Mesodermal cell (in vitro differentiated cells): Measurements from ENCODE around the gene CAPN14.

Source experiments
- H3K27ac ChIP-seq: 2 replicates; pipeline ENCODE4 v1.7.0; 2013; ENCODE audit warnings: mild to moderate bottlenecking, low read depth, low read length, moderate library complexity; ENCODE audit not compliant: severe bottlenecking
- H3K36me3 ChIP-seq: 2 replicates; pipeline ENCODE4 v1.7.1; 2013; ENCODE audit warnings: mild to moderate bottlenecking, low read length, moderate library complexity; ENCODE audit not compliant: control insufficient read depth, insufficient read depth
- H3K4me1 ChIP-seq: one replicate; pipeline ENCODE4 v1.7.1; 2013; ENCODE audit warnings: mild to moderate bottlenecking, low read length; ENCODE audit not compliant: insufficient read depth, control insufficient read depth, poor library complexity, severe bottlenecking
- H3K4me3 ChIP-seq: 2 replicates; pipeline ENCODE4 v1.7.0; 2013; ENCODE audit warnings: low read length, control low read depth, mild to moderate bottlenecking; ENCODE audit not compliant: insufficient read depth, poor library complexity, severe bottlenecking; ENCODE audit errors: extremely low read depth
- H3K9me3 ChIP-seq: 2 replicates; pipeline ENCODE4 v1.7.1; 2013; ENCODE audit warnings: mild to moderate bottlenecking, low read length, moderate library complexity; ENCODE audit not compliant: control insufficient read depth
- WGBS, 2 experiments: methylation state at CpG; one replicate each; pipeline ENCODE4 v1.1.5; 2013; ENCODE audit warnings: missing lambda C conversion rate in 2 of 2; ENCODE audit not compliant: insufficient coverage in 2 of 2; 5-methylcytosine and 5-hydroxymethylcytosine counted together

The CAPN14 gene

DNA sequence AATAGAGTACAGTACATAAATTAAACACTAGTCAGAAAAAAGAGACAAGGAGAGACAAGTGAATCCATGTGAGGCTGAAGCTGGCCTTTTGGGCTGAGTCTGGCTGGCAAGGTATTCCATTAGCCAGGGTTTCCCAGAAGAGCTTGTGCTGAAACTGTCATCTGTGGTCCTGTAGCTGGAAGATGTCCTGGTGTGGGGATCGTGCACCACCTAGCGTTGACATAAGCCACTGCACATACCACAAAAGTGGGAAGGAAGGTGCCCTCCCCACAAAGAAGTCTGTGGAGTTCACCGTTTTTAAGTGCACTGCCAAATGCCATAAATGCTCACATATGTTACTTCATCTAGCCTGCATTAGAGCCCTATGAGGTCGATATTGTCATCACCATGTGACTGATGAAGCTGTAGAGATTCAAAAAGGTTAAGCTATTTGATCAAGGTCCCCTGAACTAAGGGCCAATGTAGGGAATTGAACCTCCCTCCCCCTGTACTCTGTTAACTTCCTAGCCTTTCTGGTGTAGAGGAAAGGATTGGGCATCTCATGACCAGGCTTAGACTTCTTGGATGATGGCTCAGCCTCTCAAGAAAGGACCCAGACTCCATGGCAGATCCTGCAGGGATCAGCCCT is 47.1 kb downstream of the CAPN14 start:
- Histone ChIP-seq H3K4me3 (no peak overlapping the region), H3K27ac (no peak overlapping the region), H3K9me3 (no peaks in the 10 kb centered on the region), H3K4me1 (no peaks in the 10 kb centered on the region), H3K36me3 (no peaks in the 10 kb centered on the region)
- no CpG with 5 or more reads among the region's 4 CpGs for WGBS, 2 experiments

DNA sequence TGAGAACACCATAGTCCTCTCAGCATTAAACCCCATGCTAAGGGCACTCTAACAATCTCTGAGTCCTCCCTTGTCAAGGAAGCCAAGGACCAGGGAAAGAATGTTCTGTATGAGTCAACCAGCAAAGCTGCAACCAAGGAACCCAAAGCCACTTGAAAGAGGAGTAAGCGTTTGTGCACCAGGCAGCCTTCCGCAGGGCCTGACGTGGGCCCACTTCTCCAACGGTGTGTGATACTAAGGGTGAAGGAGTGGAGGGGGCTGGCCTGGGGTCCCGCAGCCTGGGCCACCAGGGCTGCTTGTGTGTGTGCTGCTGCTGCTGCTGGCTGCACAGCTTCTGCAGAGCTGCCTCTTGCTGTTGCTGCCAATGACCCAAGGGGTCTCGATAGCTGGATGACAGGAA is 49.0 kb downstream of the CAPN14 start:
- no peak overlapping the region for H3K4me3 ChIP-seq
- 91 to 97% methylated on average over 5 to 6 of the region's 6 CpGs for WGBS, 2 experiments
- H3K27ac ChIP-seq: no peak overlapping the region
- no peaks in the 10 kb centered on the region for H3K4me1 ChIP-seq
- no peaks in the 10 kb centered on the region for H3K36me3 ChIP-seq
- H3K9me3 ChIP-seq: no peaks in the 10 kb centered on the region

DNA sequence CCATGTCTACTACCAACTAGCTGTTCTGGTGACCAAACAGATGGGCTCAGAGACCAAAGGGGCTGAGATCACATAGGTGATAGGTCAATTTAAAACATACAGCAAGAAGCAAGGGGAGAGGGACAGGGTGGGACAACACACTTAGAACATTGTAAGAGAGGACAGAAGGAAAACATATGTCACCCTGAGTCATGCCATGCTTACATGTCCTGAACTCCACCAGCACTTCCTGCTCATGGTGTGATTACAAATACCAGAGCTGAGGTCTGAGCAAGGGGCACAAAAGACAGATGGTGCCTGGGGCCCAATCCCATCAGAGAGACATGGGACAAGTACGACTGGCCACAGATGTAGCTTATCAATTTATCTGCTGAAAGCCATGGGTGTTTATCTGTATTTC is 50.4 kb downstream of the CAPN14 start:
- no peaks in the 10 kb centered on the region for H3K4me1 ChIP-seq
- H3K4me3 ChIP-seq: no peak overlapping the region
- H3K27ac ChIP-seq: no peak overlapping the region
- WGBS, 2 experiments: 80 to 91% methylated on average over 1 of the region's 1 CpG
- no peaks in the 10 kb centered on the region for H3K9me3 ChIP-seq
- H3K36me3 ChIP-seq: no peaks in the 10 kb centered on the region

DNA sequence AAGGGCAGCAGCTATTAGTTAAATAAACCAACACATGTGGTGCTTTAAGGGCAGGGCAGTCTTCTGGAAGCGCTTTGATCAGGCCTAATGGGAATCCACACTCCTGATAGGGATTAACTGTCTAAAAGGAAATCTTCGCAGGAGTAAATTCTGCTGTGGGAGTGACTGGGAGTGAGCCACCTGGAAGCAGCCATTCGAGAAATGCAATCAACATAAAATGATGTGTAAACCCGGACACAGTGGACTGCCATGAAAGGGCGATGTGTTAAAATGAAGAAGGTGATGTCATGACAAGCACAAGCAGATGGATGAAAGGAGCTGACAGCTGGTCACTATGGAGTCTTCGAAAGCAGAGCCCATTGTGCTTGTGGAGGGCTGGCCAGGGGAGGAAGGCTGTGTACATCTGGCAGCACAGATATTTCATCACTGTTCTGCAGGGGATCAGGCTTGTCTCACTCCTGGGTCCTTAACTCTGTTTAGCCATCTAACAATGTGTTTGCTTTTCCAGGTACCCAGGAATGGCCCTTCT is 54.2 kb downstream of the CAPN14 start:
- H3K27ac ChIP-seq: no peak overlapping the region
- H3K36me3 ChIP-seq: no peaks in the 10 kb centered on the region
- no peaks in the 10 kb centered on the region for H3K9me3 ChIP-seq
- 87 to 90% methylated on average over 5 to 6 of the region's 6 CpGs for WGBS, 2 experiments
- H3K4me1 ChIP-seq: no peaks in the 10 kb centered on the region
- H3K4me3 ChIP-seq: no peak overlapping the region

DNA sequence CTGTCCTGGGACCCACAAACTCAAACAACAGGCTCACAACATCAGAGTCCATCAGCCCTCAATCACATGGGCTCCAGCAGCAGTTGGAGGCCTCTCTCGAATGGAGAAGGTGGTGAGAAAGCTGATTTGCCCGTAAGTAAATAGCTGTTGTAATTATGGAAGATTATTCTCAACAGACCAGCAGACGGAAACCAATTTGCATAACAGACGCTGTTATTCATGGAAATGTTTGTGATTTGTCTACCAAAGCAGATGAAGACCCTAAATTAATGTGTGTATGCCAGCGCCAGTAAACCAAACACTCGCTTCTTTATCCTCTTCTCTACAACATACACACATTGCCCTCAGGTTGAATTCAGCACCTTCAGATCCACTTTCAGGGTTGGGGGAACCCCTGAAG is 55.7 kb downstream of the CAPN14 start:
- WGBS, 2 experiments: 89 to 100% methylated on average over 3 to 4 of the region's 6 CpGs
- H3K9me3 ChIP-seq: no peaks in the 10 kb centered on the region
- H3K27ac ChIP-seq: no peak overlapping the region
- no peaks in the 10 kb centered on the region for H3K4me1 ChIP-seq
- H3K36me3 ChIP-seq: no peaks in the 10 kb centered on the region
- H3K4me3 ChIP-seq: no peak overlapping the region

DNA sequence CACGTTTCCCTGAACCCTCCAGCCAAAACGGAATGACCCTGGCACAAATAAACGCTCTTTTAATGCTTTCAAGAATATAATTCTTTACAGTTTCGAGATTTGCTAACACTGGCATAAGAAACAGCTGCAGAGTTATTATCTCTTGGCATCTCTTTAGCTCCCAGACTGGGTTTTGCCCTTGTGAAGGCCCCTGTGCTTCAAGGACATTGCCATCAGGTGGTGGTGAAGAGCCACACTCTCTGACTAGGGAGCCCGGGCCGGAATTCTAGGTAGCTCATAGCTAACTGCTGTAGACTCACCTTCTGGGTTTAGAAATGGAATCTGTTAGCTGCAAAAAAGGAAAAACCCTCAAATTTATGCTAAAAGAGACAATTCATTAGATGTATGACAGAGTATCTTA is 65.8 kb downstream of the CAPN14 start:
- H3K36me3 ChIP-seq: no peaks in the 10 kb centered on the region
- WGBS, 2 experiments: 69 to 77% methylated on average over 5 to 6 of the region's 6 CpGs
- no peak overlapping the region for H3K4me3 ChIP-seq
- H3K4me1 ChIP-seq: no peaks in the 10 kb centered on the region
- no peak overlapping the region for H3K27ac ChIP-seq
- no peaks in the 10 kb centered on the region for H3K9me3 ChIP-seq

DNA sequence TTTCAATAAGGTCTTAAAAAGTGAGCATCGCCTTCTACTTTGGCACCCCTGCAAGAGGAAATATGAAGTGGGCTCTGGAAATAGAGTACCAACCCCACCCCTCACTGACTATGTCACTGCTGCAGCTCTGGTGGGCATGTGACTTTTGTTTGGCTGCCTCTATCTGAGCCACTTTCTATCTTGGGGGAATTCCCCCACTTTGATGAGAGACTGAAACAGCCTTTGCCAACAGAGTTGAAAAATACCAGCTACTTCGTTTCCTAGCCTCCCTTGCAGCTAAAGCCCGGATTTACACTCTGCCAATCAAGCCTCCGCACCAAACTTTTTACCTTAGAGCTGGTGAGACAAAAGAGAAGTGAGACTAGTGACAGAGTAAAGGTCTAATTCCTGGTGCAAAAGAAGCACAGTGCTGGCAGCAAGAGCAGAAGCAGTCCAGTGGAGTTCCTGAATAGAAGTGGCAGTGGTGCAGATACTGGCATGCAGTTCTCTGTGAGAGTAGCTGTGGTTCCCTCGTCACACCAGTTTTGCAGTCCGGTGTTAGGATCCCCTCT is 67.1 kb downstream of the CAPN14 start:
- Histone ChIP-seq H3K9me3 (no peaks in the 10 kb centered on the region), H3K27ac (no peak overlapping the region), H3K36me3 (no peaks in the 10 kb centered on the region), H3K4me3 (no peak overlapping the region), H3K4me1 (no peaks in the 10 kb centered on the region)
- WGBS, 2 experiments: 81 to 96% methylated on average over 3 to 5 of the region's 6 CpGs

DNA sequence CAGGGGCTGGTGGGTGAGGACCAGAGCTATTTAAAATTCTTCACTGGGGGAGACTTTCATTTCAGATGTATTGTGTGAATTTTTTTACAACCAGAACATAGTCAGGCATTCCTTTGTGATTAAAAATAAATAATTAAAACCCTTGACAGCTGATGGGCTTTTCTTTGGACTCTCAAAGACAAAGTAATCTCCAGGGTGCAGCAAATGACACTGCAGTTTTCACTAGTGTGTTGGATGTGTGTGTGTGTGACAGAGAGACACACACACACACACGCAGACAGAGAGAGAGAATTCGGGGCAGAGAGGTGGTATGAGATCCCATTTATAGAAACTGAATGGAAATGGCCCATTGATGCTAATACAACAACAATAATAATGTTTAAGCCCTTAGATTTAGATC is 68.8 kb downstream of the CAPN14 start:
- H3K36me3 ChIP-seq: no peaks in the 10 kb centered on the region
- H3K9me3 ChIP-seq: no peaks in the 10 kb centered on the region
- WGBS, 2 experiments: no CpG with 5 or more reads among the region's 2 CpGs
- no peak overlapping the region for H3K27ac ChIP-seq
- no peak overlapping the region for H3K4me3 ChIP-seq
- no peaks in the 10 kb centered on the region for H3K4me1 ChIP-seq

DNA sequence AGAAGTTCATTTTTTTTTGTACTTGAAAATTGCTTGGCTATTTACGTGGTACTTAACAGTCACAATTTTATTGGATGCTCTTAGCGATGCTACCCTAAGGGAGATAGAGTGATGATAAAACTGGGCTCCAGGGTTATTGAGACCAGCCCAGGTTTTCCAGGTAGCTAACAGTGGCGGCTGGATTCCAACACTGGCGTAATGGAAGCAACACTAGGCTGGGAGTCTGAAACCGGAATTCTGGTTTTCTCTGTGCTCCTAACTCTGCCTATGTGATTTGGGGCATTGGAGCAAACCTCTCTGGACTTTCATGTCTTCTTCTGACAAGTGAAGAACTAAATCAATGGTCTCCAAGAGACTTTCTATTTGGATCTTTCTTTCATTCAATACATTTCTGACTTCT is 69.7 kb downstream of the CAPN14 start:
- Histone ChIP-seq H3K4me3 (no peak overlapping the region), H3K36me3 (no peaks in the 10 kb centered on the region), H3K27ac (no peak overlapping the region), H3K9me3 (no peaks in the 10 kb centered on the region), H3K4me1 (no peaks in the 10 kb centered on the region)
- 85 to 98% methylated on average over 5 of the region's 5 CpGs for WGBS, 2 experiments

DNA sequence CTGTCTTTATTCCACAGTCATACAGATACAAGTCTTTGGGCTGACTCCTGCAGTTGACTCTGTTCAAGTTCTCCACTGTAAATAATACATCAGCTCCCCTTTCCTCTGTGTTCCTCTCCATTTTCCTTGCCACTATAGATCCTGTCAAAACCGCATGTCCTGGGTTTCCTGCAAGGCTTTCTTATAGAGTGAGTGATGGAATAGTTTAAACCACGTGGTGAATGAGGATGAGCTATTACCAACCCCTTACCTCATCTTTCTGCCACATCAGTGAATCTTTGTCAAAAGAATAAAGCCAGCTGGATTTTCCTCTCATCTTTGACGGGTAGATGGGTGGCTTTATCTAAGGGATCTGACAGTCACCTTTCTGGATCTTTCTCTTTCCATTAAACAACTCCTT is 75.2 kb downstream of the CAPN14 start:
- Histone ChIP-seq H3K4me1 (no peaks in the 10 kb centered on the region), H3K4me3 (no peak overlapping the region), H3K36me3 (no peaks in the 10 kb centered on the region), H3K27ac (no peak overlapping the region), H3K9me3 (no peaks in the 10 kb centered on the region)
- whole genome bisulfite sequencing, 2 experiments: 80% methylated on average over 1 of the region's 3 CpGs; no CpG with 5 or more reads in 1 of the 2 experiments

DNA sequence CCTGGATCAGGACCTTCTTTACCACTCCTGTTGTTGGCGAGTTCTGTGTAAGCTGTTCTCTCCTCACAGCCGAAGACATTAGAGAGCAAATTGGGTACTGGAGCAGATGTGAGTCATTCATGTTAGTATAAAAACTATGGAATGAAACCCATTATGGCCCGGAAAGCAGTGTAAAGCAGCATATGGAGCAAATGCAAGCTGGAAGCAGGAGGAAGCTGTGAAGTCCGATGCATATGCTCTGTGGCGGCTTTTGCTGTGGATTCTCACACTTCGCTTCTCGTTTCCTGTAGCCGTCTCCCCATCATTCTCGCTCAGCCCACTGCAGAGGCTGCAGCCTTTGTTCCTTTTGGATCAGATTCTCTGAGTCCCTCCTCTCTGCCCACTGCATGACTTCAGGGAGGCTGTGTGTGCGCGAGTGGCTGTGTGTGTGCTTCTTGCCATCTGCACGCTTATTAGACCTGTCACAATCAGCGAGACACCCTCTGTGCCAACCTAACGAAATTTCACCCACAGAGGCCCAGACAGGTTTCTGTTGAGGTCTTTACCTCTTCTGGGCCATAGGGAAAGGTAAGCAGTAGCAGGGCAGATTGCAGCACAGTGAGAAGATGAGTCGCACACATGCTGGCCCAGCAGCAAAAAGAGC is 75.8 kb downstream of the CAPN14 start:
- WGBS, 2 experiments: 92 to 93% methylated on average over 12 to 14 of the region's 15 CpGs
- H3K9me3 ChIP-seq: no peaks in the 10 kb centered on the region
- H3K4me3 ChIP-seq: no peak overlapping the region
- H3K27ac ChIP-seq: no peak overlapping the region
- H3K4me1 ChIP-seq: no peaks in the 10 kb centered on the region
- H3K36me3 ChIP-seq: no peaks in the 10 kb centered on the region
